GM12874 (cell line): ENCODE results near the gene MAN2B2.

ENCODE experiments used
- TF ChIP-seq, protein P1 (sequence below): IDR thresholded peaks from 2 replicates; pipeline ENCODE4 v1.5.1; 2011; ENCODE audit warnings: low read depth, mild to moderate bottlenecking, control low read depth, low read length, moderate library complexity; ENCODE audit not compliant: insufficient read depth

Gene MAN2B2

DNA sequence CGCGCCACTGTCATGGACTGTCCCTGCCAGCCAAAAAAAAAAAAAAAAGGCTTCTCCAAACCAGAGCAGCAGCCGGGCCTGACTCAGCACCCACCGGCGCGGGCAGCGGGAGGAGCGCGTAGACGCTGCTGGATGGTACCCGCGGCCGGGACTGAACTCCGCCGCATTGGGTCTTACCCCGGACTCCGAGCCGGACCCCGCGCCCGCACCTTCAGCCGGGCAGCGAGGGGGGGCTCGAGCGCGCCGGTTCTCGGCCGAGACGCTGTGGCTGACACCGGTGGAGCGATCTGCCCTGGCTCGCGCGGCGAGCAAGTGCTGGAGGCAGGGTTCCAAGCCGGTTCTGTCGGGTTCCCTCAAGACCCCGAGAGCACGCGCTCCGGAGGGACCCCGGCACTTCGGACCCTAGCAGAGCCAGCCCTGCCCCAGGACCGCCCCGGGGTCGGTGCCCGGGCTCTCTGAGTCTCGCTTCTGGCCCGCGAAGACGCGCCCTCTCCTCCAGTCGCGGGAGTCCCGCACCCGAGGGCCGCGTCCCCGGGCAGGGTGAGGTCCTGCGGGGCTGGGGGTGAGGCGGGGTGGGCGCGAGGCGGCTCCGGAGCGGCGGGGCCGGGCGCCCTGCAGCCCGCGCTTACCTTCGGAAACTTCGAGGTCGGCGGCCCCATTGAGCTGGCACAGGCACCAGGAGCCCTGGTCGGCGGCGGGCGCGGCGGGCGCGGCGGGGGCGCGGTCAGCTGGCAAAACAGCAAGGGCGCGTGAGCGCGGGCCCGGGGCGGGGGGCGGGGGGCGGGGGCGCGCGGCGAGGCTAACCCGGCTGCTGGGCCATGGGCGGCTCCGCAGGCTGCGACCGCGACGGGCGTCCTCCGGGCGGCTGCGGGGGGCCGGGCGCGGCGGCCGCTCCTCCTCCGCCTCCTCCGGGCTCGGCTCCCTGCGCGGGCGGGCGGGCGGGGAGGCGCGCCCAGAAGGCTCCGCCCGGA lies 11.8 kb upstream of the MAN2B2 start:
- TF ChIP-seq, protein P1, sequence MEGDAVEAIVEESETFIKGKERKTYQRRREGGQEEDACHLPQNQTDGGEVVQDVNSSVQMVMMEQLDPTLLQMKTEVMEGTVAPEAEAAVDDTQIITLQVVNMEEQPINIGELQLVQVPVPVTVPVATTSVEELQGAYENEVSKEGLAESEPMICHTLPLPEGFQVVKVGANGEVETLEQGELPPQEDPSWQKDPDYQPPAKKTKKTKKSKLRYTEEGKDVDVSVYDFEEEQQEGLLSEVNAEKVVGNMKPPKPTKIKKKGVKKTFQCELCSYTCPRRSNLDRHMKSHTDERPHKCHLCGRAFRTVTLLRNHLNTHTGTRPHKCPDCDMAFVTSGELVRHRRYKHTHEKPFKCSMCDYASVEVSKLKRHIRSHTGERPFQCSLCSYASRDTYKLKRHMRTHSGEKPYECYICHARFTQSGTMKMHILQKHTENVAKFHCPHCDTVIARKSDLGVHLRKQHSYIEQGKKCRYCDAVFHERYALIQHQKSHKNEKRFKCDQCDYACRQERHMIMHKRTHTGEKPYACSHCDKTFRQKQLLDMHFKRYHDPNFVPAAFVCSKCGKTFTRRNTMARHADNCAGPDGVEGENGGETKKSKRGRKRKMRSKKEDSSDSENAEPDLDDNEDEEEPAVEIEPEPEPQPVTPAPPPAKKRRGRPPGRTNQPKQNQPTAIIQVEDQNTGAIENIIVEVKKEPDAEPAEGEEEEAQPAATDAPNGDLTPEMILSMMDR = no peak

GRCh38 chr4:6563935-6564645 lies 10.9 kb upstream of the MAN2B2 start:
- TF ChIP-seq, protein P1 = no peak

- TF ChIP-seq, protein P1 = no peak
Measured at GRCh38 chr4:6565691-6566390, 9.1 kb upstream of the MAN2B2 start.

- TF ChIP-seq, protein P1 = no peak
Measured at GRCh38 chr4:6566391-6567190, 8.4 kb upstream of the MAN2B2 start.

DNA sequence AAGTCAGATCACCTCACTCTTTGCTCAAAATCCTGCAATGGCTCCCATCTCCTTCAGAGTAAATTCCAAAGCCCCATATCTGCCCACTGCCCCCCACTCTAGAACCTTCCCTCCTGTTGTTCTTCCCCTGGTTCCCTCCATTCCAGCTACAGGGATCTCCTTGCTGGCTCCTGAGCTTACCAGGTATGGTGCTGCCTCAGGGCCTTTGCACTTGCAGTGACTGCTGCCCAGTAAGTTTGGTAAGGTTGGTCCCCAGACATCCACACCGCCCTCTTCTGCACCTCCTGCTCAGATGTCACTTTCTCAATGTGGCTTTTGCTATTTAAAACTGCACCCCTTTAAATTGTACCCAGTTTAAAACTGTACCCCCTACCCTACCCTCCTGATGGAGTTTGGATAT lies 7.8 kb upstream of the MAN2B2 start:
- TF ChIP-seq, protein P1 = no peak

DNA sequence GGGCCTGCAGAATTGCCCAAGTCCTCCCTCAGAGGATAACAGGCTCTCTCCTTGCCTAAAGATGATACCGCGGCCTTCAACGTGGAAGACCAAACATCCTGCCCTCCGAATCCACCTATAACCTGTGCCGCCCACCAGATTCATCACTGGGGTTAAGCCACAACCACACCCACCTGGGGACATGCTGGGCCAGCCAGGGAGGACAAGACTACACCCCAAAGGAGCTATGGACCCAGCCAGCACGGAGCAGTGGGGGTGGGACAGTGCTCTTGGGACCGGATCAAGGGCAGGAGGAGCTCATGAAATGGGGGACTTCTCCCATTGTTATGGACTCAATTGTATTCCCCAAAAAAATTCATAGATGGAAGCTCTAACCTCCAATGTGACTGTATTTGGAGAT lies 6.8 kb upstream of the MAN2B2 start:
- TF ChIP-seq, protein P1 = no peak
